Rectal smooth muscle tissue (tissue), 1 donor: ENCODE results near the gene IL1R2.
A peak's percentile ranks its signal among the peaks of the same experiment; 100 is the strongest.

Experiments used
- H3K27ac ChIP-seq: one replicate; pipeline ENCODE4 v1.7.0; 2013; ENCODE audit warnings: low read depth, low read length, inconsistent platforms
- H3K27me3 ChIP-seq: one replicate; pipeline ENCODE4 v1.7.0; 2013; ENCODE audit warnings: low read length; ENCODE audit not compliant: control insufficient read depth, insufficient read depth
- H3K36me3 ChIP-seq: one replicate; pipeline ENCODE4 v1.7.0; 2013; ENCODE audit warnings: low read length; ENCODE audit not compliant: control insufficient read depth, insufficient read depth
- H3K4me1 ChIP-seq: one replicate; pipeline ENCODE4 v1.7.0; 2013; ENCODE audit warnings: low read length; ENCODE audit not compliant: control insufficient read depth, insufficient read depth
- H3K4me3 ChIP-seq: one replicate; pipeline ENCODE4 v1.7.0; 2013; ENCODE audit warnings: low read length
- H3K9ac ChIP-seq: one replicate; pipeline ENCODE4 v1.7.0; 2013; ENCODE audit warnings: low read length

The IL1R2 gene

GRCh38 chr2:101991721-101992145 lies at the start of gene IL1R2:
Gene IL1R2, plus strand, starts transcription at chr2:101991960. Its CDS starts 16,616 bp downstream, at chr2:102008576.
- no peaks in the 10 kb centered on the region for H3K36me3 ChIP-seq

GRCh38 chr2:101942851-101943250 lies 48.9 kb upstream of the IL1R2 start:
- H3K4me3 ChIP-seq = no peak overlapping the region
- no peaks in the 10 kb centered on the region for H3K4me1 ChIP-seq
- H3K27me3 ChIP-seq = no peaks in the 10 kb centered on the region
- no peak overlapping the region for H3K27ac ChIP-seq
- H3K9ac ChIP-seq = no peak overlapping the region
- H3K36me3 ChIP-seq = no peaks in the 10 kb centered on the region

More at GRCh38 chr2:101991721-101992145, at the start of gene IL1R2:
- no peak within 1 kb of the TSS for H3K27ac ChIP-seq
- no peak within 1 kb of the TSS for H3K4me3 ChIP-seq
- no peaks in the 10 kb centered on the region for H3K4me1 ChIP-seq
- H3K9ac ChIP-seq = no peak within 1 kb of the TSS
- no peaks in the 10 kb centered on the region for H3K27me3 ChIP-seq

GRCh38 chr2:101946372-101947039 lies 45.3 kb upstream of the IL1R2 start:
- Histone ChIP-seq H3K4me3 (no peak overlapping the region), H3K27me3 (no peaks in the 10 kb centered on the region), H3K36me3 (no peaks in the 10 kb centered on the region), H3K27ac (no peak overlapping the region), H3K4me1 (no peaks in the 10 kb centered on the region), H3K9ac (no peak overlapping the region)

- no peaks in the 10 kb centered on the region for H3K27me3 ChIP-seq
- no peaks in the 10 kb centered on the region for H3K4me1 ChIP-seq
- no peaks in the 10 kb centered on the region for H3K36me3 ChIP-seq
- no peak overlapping the region for H3K9ac ChIP-seq
- H3K4me3 ChIP-seq = no peak overlapping the region
- H3K27ac ChIP-seq = no peak overlapping the region
These were observed 44.4 kb upstream of the IL1R2 start for GRCh38 chr2:101947374-101947773.

GRCh38 chr2:101948625-101949155 lies 43.1 kb upstream of the IL1R2 start:
- no peaks in the 10 kb centered on the region for H3K27me3 ChIP-seq
- no peak overlapping the region for H3K27ac ChIP-seq
- no peaks in the 10 kb centered on the region for H3K4me1 ChIP-seq
- H3K36me3 ChIP-seq = no peaks in the 10 kb centered on the region
- no peak overlapping the region for H3K9ac ChIP-seq
- no peak overlapping the region for H3K4me3 ChIP-seq

- Histone ChIP-seq H3K36me3 (no peaks in the 10 kb centered on the region), H3K4me1 (no peaks in the 10 kb centered on the region), H3K27me3 (no peaks in the 10 kb centered on the region), H3K27ac (no peak overlapping the region), H3K9ac (no peak overlapping the region), H3K4me3 (no peak overlapping the region)
These were observed 42.5 kb upstream of the IL1R2 start for GRCh38 chr2:101949304-101949703.

GRCh38 chr2:101951296-101951695 lies 40.5 kb upstream of the IL1R2 start:
- Histone ChIP-seq H3K27ac (no peak overlapping the region), H3K4me3 (no peak overlapping the region), H3K36me3 (no peaks in the 10 kb centered on the region), H3K4me1 (no peaks in the 10 kb centered on the region), H3K9ac (no peak overlapping the region), H3K27me3 (no peaks in the 10 kb centered on the region)

- no peak overlapping the region for H3K4me3 ChIP-seq
- no peaks in the 10 kb centered on the region for H3K36me3 ChIP-seq
- H3K4me1 ChIP-seq = no peaks in the 10 kb centered on the region
- H3K27me3 ChIP-seq = no peaks in the 10 kb centered on the region
- no peak overlapping the region for H3K27ac ChIP-seq
- no peak overlapping the region for H3K9ac ChIP-seq
These were observed 39.2 kb upstream of the IL1R2 start for GRCh38 chr2:101952551-101952950.

GRCh38 chr2:101956465-101957438 lies 35.0 kb upstream of the IL1R2 start:
- Histone ChIP-seq H3K27me3 (no peaks in the 10 kb centered on the region), H3K9ac (no peak overlapping the region), H3K4me1 (peaks cover 10% of the 10 kb centered on the region), H3K36me3 (no peaks in the 10 kb centered on the region), H3K27ac (no peak overlapping the region), H3K4me3 (no peak overlapping the region)

- no peak overlapping the region for H3K27ac ChIP-seq
These were observed 33.7 kb upstream of the IL1R2 start for GRCh38 chr2:101958061-101958460.

GRCh38 chr2:101960819-101961337 lies 30.9 kb upstream of the IL1R2 start:
- Histone ChIP-seq H3K9ac (no peak overlapping the region), H3K27me3 (no peaks in the 10 kb centered on the region), H3K4me1 (peaks cover 17% of the 10 kb centered on the region), H3K27ac (peak overlapping the region; percentile 82), H3K4me3 (peak overlapping the region; percentile 10), H3K36me3 (no peaks in the 10 kb centered on the region)

More at GRCh38 chr2:101958061-101958460, 33.7 kb upstream of the IL1R2 start:
- H3K9ac ChIP-seq = no peak overlapping the region
- no peak overlapping the region for H3K4me3 ChIP-seq
- H3K27me3 ChIP-seq = no peaks in the 10 kb centered on the region
- peaks cover 17% of the 10 kb centered on the region for H3K4me1 ChIP-seq
- H3K36me3 ChIP-seq = no peaks in the 10 kb centered on the region
